Lower lobe of right lung (tissue), 2 donors: ENCODE results near the gene NEK4. TPM values are rescaled to one million over a fixed set of nuclear protein-coding genes. Genes with fewer than 3 reads are reported as not detected.

Experiments used
- ATAC-seq, 2 donors: fragments of 200-7000 bp; cut with Tn5 transposase; one replicate each; pipeline ENCODE4 v1.9.1; 2020 to 2022; ENCODE audit warnings: mild to moderate bottlenecking in 2 of 2, moderate library complexity in 2 of 2
- DNase-seq: peaks from one replicate; pipeline ENCODE4 v3.0.0-alpha.2; 2020
- H3K27ac ChIP-seq: fragments of 200-600 bp; one replicate; pipeline ENCODE4 v1.8.0; 2022
- H3K27me3 ChIP-seq: fragments of 200-600 bp; one replicate; pipeline ENCODE4 v1.8.0; 2022; ENCODE audit warnings: low read depth
- H3K36me3 ChIP-seq: fragments of 200-600 bp; one replicate; pipeline ENCODE4 v1.8.0; 2022; ENCODE audit warnings: mild to moderate bottlenecking
- H3K4me1 ChIP-seq: fragments of 200-600 bp; one replicate; pipeline ENCODE4 v1.8.0; 2022
- H3K4me3 ChIP-seq: fragments of 200-600 bp; one replicate; pipeline ENCODE4 v1.8.0; 2022; ENCODE audit warnings: mild to moderate bottlenecking
- H3K9me3 ChIP-seq: fragments of 200-600 bp; one replicate; pipeline ENCODE4 v1.8.0; 2022
- CTCF ChIP-seq: fragments of 200-600 bp; IDR thresholded peaks from one replicate; pipeline ENCODE4 v1.8.0; 2022; ENCODE audit warnings: antibody characterized with exemption, mild to moderate bottlenecking
- intact Hi-C: fragments of 100-400 bp; cut with DNase I; formaldehyde crosslinking; loops from one replicate; pipeline ENCODE4 v1.11.0; 2022
- total RNA-seq: library from RNA; stranded (reverse); fragmentation: NEBNext Ultra II Directional; extraction: Animal tissue kit (Norgen Biotek cat#: 25700); gene quantifications from one replicate; pipeline ENCODE4 v1.2.1, GENCODE V29; 2021
- donor health status: DM: no; HTN: yes; CAD: no; lungs with severe emphysema.

The NEK4 gene
- total RNA-seq, 1 donor from 2014 or later = 25.1 TPM

GRCh38 chr3:52756141-52756540, 14.6 kb downstream of the NEK4 start:
- intact Hi-C loops = no loop called here
- no peak for TF ChIP-seq CTCF
- ATAC-seq (no peak), DNase-seq (no peak)
- no peak overlapping the region for H3K27ac ChIP-seq
- no peak overlapping the region for H3K4me3 ChIP-seq
- H3K9me3 ChIP-seq = no peaks in the 10 kb centered on the region
- no peaks in the 10 kb centered on the region for H3K27me3 ChIP-seq
- peaks cover 78% of the 10 kb centered on the region for H3K36me3 ChIP-seq
- H3K4me1 ChIP-seq = peaks cover 11% of the 10 kb centered on the region

GRCh38 chr3:52754373-52754772, 16.4 kb downstream of the NEK4 start:
- intact Hi-C loops = no loop called here
- no peaks in the 10 kb centered on the region for H3K27me3 ChIP-seq
- no peaks in the 10 kb centered on the region for H3K9me3 ChIP-seq
- H3K27ac ChIP-seq = no peak overlapping the region
- no peak for TF ChIP-seq CTCF
- H3K4me3 ChIP-seq = no peak overlapping the region
- DNase-seq (no peak), ATAC-seq (no peak)
- H3K4me1 ChIP-seq = peaks cover 11% of the 10 kb centered on the region
- peaks cover 78% of the 10 kb centered on the region for H3K36me3 ChIP-seq

DNA sequence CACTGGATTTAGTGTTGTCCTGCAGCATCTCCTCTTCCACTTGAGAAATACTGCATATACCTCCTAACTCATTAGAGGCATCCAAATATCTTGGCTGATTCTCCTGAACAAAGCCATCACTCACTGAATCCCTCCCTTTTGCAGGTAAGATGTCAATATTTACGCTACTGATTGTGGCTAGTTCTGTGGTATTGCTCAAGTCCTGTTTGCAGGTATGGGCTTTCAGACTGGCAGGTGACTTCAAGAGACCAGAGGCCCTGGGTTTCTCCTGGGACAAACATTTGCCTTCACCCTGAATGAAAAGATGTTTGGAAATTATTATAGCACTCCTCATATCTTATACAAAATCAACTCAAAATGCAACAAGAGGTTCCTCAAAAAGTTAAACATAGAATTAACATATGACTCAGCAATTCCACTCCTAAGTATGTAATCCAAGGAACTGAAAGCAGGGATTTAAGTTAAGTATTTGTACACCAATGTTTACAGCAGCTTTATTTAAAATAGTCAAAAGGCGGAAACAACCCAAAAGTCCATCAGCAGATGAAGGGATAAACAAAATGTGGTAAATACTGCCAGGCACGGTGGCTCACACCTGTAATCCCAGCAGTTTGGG, 18.6 kb downstream of the NEK4 start:
- Histone ChIP-seq H3K9me3 (no peaks in the 10 kb centered on the region), H3K27ac (no peak overlapping the region), H3K4me1 (peaks cover 11% of the 10 kb centered on the region), H3K4me3 (no peak overlapping the region), H3K36me3 (peaks cover 80% of the 10 kb centered on the region), H3K27me3 (no peaks in the 10 kb centered on the region)
- DNase-seq (no peak), ATAC-seq (peak; percentile 15 to 45)
- no peak for TF ChIP-seq CTCF
- intact Hi-C loops = no loop called here

DNA sequence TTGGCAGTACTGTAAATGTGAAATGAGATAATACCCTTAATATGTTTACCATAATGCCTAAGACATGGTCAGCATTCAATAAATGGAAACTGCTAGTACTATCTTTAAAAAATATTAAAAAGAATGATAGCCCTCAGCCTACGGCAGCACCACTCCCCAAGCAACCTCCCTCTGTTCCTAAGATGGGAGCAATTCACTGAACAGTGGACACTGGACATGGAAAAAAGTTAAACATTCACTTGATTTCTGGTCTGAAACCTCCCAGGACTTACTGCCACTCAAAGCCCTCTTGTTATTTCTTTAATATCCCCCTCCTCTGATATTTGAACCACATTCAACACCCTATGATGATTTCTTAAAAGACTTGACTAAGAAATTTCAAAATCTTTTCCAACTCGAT, 27.0 kb downstream of the NEK4 start:
- H3K27me3 ChIP-seq = no peaks in the 10 kb centered on the region
- intact Hi-C loops = no loop called here
- no peak overlapping the region for H3K27ac ChIP-seq
- ATAC-seq (no peak), DNase-seq (no peak)
- H3K4me1 ChIP-seq = no peaks in the 10 kb centered on the region
- no peaks in the 10 kb centered on the region for H3K9me3 ChIP-seq
- TF ChIP-seq CTCF = no peak
- no peak overlapping the region for H3K4me3 ChIP-seq
- peaks cover 100% of the 10 kb centered on the region for H3K36me3 ChIP-seq

DNA sequence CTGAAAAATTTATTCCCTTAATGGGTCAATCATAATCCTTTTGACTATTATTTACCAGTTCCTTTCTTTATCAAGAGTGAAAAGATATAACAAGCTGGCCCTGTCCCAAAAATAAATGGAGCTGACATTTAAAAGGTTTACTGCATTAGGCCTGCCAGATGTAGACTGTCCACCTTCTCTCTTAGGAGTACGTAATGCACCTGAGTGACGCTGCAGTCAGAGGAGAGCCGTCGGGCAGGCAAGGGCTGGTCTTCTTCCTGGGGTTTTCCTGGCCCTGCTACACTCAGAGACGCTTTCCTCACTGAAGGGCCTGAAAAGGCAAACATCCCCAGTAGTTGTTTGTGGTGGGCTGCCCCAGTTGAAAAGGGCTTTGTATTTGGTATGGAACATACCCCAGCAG, 27.6 kb downstream of the NEK4 start:
- Histone ChIP-seq H3K27me3 (no peaks in the 10 kb centered on the region), H3K9me3 (no peaks in the 10 kb centered on the region), H3K4me3 (no peak overlapping the region), H3K36me3 (peaks cover 100% of the 10 kb centered on the region), H3K27ac (no peak overlapping the region), H3K4me1 (no peaks in the 10 kb centered on the region)
- intact Hi-C loops = no loop called here
- TF ChIP-seq CTCF = no peak
- no peak for DNase-seq
- ATAC-seq = no peak
